Liver (tissue), 9 donors: ENCODE measurements around the gene PRPF6. TPM values are rescaled to one million over a fixed set of nuclear protein-coding genes. Genes with fewer than 3 reads are reported as not detected.

Experiments
- DNase-seq: peaks from one replicate; pipeline ENCODE4 v3.0.0-alpha.2; 2017; ENCODE audit warnings: low spot score
- H3K27ac ChIP-seq, 2 donors: one replicate each; pipeline ENCODE4 v1.7.0; 2013; ENCODE audit warnings: inconsistent platforms in 2 of 2, low read length in 2 of 2, control low read depth in 1 of 2, low read depth in 1 of 2, mild to moderate bottlenecking in 1 of 2
- H3K27me3 ChIP-seq, 4 donors: one replicate each; pipeline versions ENCODE4 v1.6.1 to v1.7.0; 2013; ENCODE audit warnings: low read length in 3 of 4, inconsistent platforms in 1 of 4, mild to moderate bottlenecking in 1 of 4, moderate library complexity in 1 of 4; ENCODE audit not compliant: control insufficient read depth in 4 of 4, insufficient read depth in 4 of 4
- H3K36me3 ChIP-seq, 4 donors: one replicate each; pipeline versions ENCODE4 v1.6.1 to v1.7.0; 2013; ENCODE audit warnings: low read length in 3 of 4, mild to moderate bottlenecking in 3 of 4, low read depth in 1 of 4, moderate library complexity in 1 of 4; ENCODE audit not compliant: control insufficient read depth in 4 of 4, insufficient read depth in 3 of 4
- H3K4me1 ChIP-seq, 4 donors: one replicate each; pipeline versions ENCODE4 v1.6.1 to v1.7.0; 2013; ENCODE audit warnings: low read length in 3 of 4, mild to moderate bottlenecking in 3 of 4, moderate library complexity in 1 of 4; ENCODE audit not compliant: control insufficient read depth in 4 of 4, insufficient read depth in 4 of 4
- H3K4me3 ChIP-seq, 3 donors: one replicate each; pipeline versions ENCODE4 v1.6.1 to v1.7.0; 2013; ENCODE audit warnings: low read length in 3 of 3, control low read depth in 1 of 3, low read depth in 1 of 3, mild to moderate bottlenecking in 1 of 3
- H3K9ac ChIP-seq, 2 donors: one replicate each; pipeline ENCODE4 v1.7.0; 2013; ENCODE audit warnings: low read length in 2 of 2, mild to moderate bottlenecking in 2 of 2, moderate library complexity in 2 of 2, control low read depth in 1 of 2, low read depth in 1 of 2
- H3K9me3 ChIP-seq, 4 donors: one replicate each; pipeline versions ENCODE4 v1.6.1 to v1.7.0; 2013; ENCODE audit warnings: low read length in 3 of 4; ENCODE audit not compliant: control insufficient read depth in 4 of 4
- ATF3 ChIP-seq: IDR thresholded peaks from 2 replicates; pipeline ENCODE4 v1.6.1; 2016; ENCODE audit warnings: antibody characterized with exemption
- CTCF ChIP-seq: fragments of 150-350 bp; IDR thresholded peaks from 2 replicates; pipeline ENCODE4 v1.5.1; 2017; ENCODE audit warnings: improper control_type of control experiment, low read depth, low read length; ENCODE audit not compliant: missing input control
- EGR1 ChIP-seq, 2 donors: IDR thresholded peaks; 2 replicates each; pipeline ENCODE4 v1.6.1; 2016 to 2018; ENCODE audit warnings: antibody characterized with exemption in 2 of 2, low read depth in 2 of 2
- FOXA1 ChIP-seq: IDR thresholded peaks from 2 replicates; pipeline ENCODE4 v1.6.1; 2016; ENCODE audit warnings: antibody characterized with exemption
- FOXA2 ChIP-seq: IDR thresholded peaks from 2 replicates; pipeline ENCODE4 v1.6.1; 2016; ENCODE audit warnings: antibody characterized with exemption
- GABPA ChIP-seq, 2 donors: IDR thresholded peaks in 1 of 2; conservative IDR thresholded peaks in 1 of 2; 2 replicates each; pipeline ENCODE4 v1.6.1; 2016; ENCODE audit warnings: antibody characterized with exemption in 2 of 2, mild to moderate bottlenecking in 1 of 2, moderate library complexity in 1 of 2
- HNF4G ChIP-seq: IDR thresholded peaks from 2 replicates; pipeline ENCODE4 v1.6.1; 2016; ENCODE audit warnings: antibody characterized with exemption
- JUND ChIP-seq, 2 donors: IDR thresholded peaks; 2 replicates each; pipeline ENCODE4 v1.6.1; 2016; ENCODE audit warnings: antibody characterized with exemption in 2 of 2
- MAX ChIP-seq: IDR thresholded peaks from 2 replicates; pipeline ENCODE4 v1.6.1; 2016; ENCODE audit warnings: antibody characterized with exemption
- NR2F2 ChIP-seq: IDR thresholded peaks from 2 replicates; pipeline ENCODE4 v1.6.1; 2016; ENCODE audit warnings: antibody characterized with exemption
- RAD21 ChIP-seq, 2 donors: IDR thresholded peaks; 2 replicates each; pipeline ENCODE4 v1.6.1; 2016; ENCODE audit warnings: antibody characterized with exemption in 2 of 2, mild to moderate bottlenecking in 2 of 2
- REST ChIP-seq: IDR thresholded peaks from 2 replicates; pipeline ENCODE4 v1.6.1; 2016; ENCODE audit warnings: antibody characterized with exemption, mild to moderate bottlenecking
- RXRA ChIP-seq, 2 donors: IDR thresholded peaks; 2 replicates each; pipeline ENCODE4 v1.6.1; 2017 to 2018; ENCODE audit warnings: antibody characterized with exemption in 2 of 2, mild to moderate bottlenecking in 1 of 2
- SP1 ChIP-seq: IDR thresholded peaks from 2 replicates; pipeline ENCODE4 v1.6.1; 2018; ENCODE audit warnings: antibody characterized with exemption, mild to moderate bottlenecking
- TAF1 ChIP-seq: conservative IDR thresholded peaks from 2 replicates; pipeline ENCODE4 v1.6.1; 2016; ENCODE audit warnings: antibody characterized with exemption, mild to moderate bottlenecking
- YY1 ChIP-seq: IDR thresholded peaks from 2 replicates; pipeline ENCODE4 v1.6.1; 2016; ENCODE audit warnings: antibody characterized with exemption, mild to moderate bottlenecking
- ZBTB33 ChIP-seq: IDR thresholded peaks from 2 replicates; pipeline ENCODE4 v1.6.1; 2016; ENCODE audit warnings: antibody characterized with exemption
- WGBS: extraction: QIAGEN DNeasy Blood & Tissue Kit; methylation state at CpG from one replicate; pipeline ENCODE4 v1.1.7; 2013; 5-methylcytosine and 5-hydroxymethylcytosine counted together
- polyA plus RNA-seq, 2 donors: library from polyadenylated mRNA; stranded (reverse) in 1 of 2; unstranded in 1 of 2; fragments of 200-250 nt in 1 of 2; fragments of >200 nt in 1 of 2; fragmentation: Nextera tagmentation in 1 of 2; extraction: Ambion mirVana in 1 of 2; gene quantifications; one replicate each; pipeline versions ENCODE4 v1.2.1 to v1.2.3, GENCODE V29; 2013 to 2015
- total RNA-seq, 2 donors: library from RNA; depleted of rRNA; stranded (reverse); fragments of >200 nt; gene quantifications; one replicate each; pipeline ENCODE4 v1.2.3, GENCODE V29; 2014
- donor health status: healthy.
- donor health status: healthy.
- donor health status: healthy.
- donor health status: healthy.
- donor health status: healthy.

The PRPF6 gene
- total and polyA plus RNA-seq, 4 donors: 16.3 to 24.9 (median 23.1) TPM

GRCh38 chr20:63952210-63952535 is 28.8 kb upstream of the PRPF6 start:
- Histone ChIP-seq H3K4me3 (no peak overlapping the region), H3K27ac (peak overlapping the region; percentile 10 to 39), H3K27me3 (no peaks in the 10 kb centered on the region), H3K4me1 (peaks cover 29 to 84% (median 70%) of the 10 kb centered on the region in 4 donors), H3K9ac (no peak overlapping the region), H3K36me3 (peaks cover 0 to 2% (median 0%) of the 10 kb centered on the region in 4 donors), H3K9me3 (no peaks in the 10 kb centered on the region)
- 91% methylated on average over 15 of the region's 15 CpGs for WGBS
- DNase-seq: no peak
- TF ChIP-seq YY1 (no peak), FOXA1 (no peak), SP1 (no peak), CTCF (no peak), JUND (IDR thresholded peaks at IDR 0.05) (no peak)

- Histone ChIP-seq H3K27me3 (no peaks in the 10 kb centered on the region), H3K27ac (no peak overlapping the region), H3K9me3 (no peaks in the 10 kb centered on the region), H3K36me3 (peaks cover 0 to 2% (median 0%) of the 10 kb centered on the region in 4 donors), H3K9ac (no peak overlapping the region), H3K4me3 (no peak overlapping the region), H3K4me1 (peaks cover 33 to 85% (median 69%) of the 10 kb centered on the region in 4 donors)
- WGBS: 87% methylated on average over 14 of the region's 14 CpGs
- no peak for DNase-seq
- TF ChIP-seq TAF1 (no peak), HNF4G (no peak), ATF3 (no peak), CTCF (no peak), YY1 (no peak), RAD21 (IDR thresholded peaks at IDR 0.05) (no peak), GABPA (IDR thresholded peaks at IDR 0.05 in 1 of 2, conservative IDR thresholded peaks at IDR 0.05 in 1 of 2) (no peak), EGR1 (IDR thresholded peaks at IDR 0.05; ENCODE audit: low read depth in 2 of 2) (no peak), REST (no peak), MAX (no peak), FOXA1 (no peak), NR2F2 (no peak), RXRA (IDR thresholded peaks at IDR 0.05) (no peak), ZBTB33 (no peak), SP1 (no peak), FOXA2 (no peak)
Observed at GRCh38 chr20:63952769-63953168, 28.2 kb upstream of the PRPF6 start.
